NCI-H146 (cell line): ENCODE results near the gene CALHM4.

ENCODE experiments used
- DNase-seq: peaks from one replicate; lab custom pipeline; 2025; lab: John Stamatoyannopoulos, UW

The CALHM4 gene

GRCh38 chr6:116542426-116542825 lies 11.1 kb upstream of the CALHM4 start:
- DNase-seq, result no peak

DNA sequence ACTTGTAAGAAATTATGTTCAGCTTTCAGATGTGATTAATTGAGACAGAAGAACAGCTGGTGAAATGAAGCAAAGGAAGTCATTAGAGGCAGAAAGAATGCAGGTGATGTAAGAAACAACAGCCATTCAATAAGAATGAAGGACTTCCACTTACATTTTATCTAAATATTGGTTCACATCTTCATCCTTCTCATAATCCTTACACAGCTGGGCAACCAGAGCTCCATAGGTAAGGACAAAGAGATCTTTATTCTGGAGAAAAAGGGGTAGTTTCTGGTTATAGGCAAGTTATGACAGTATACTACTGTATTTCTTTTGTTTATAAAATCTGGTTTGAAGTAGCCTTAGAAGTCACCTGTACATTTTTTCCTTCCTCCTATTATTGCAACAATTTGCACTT lies 10.4 kb upstream of the CALHM4 start:
- DNase-seq, result no peak

GRCh38 chr6:116545651-116546050 lies 7.9 kb upstream of the CALHM4 start, which contains the start of gene TRAPPC3L:
Gene TRAPPC3L (minus strand): TSS chr6:116545684. CDS start chr6:116545514, 170 bp downstream.
- DNase-seq, result no peak

DNA sequence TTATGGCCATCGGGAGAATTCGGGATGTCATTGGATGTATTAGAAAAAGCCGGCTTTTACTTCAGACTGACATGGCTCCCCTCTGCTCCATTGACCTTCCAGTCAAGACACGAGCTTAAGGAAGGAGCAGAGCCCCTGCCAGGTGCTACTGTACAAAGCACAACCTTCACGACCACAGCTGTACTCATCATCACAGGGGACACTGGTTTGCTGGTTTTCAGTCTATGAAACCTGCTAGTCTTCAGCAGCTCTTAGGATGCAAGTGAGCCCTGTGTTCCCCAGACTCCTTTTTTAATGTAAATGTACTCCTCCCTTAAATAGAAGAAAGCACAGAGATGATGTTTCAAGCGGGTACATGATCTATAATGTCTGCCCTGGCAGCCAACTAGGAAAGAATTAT lies 6.2 kb upstream of the CALHM4 start:
- DNase-seq, result no peak

GRCh38 chr6:116550796-116551195 lies 2.8 kb upstream of the CALHM4 start:
- peak; percentile 65 for DNase-seq

DNA sequence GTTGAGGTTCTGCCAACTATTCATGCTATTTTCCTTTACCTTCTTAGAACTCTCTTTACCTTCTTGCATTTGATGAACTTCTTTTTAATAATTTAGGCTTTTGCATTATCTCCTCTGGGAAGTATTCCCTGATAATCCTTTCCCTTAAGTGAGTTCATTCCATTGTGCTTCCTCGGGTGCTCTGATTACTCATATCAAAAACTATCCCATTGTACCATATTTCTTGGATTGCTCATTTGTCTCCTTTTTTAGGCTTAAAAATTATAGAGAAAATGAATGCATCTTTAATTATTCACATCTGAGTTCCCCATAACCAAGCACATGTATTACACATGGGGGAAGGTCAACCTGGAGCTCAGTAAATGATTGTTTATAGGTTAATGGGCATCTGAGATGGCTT lies 2.5 kb downstream of the CALHM4 start:
- DNase-seq, result no peak

DNA sequence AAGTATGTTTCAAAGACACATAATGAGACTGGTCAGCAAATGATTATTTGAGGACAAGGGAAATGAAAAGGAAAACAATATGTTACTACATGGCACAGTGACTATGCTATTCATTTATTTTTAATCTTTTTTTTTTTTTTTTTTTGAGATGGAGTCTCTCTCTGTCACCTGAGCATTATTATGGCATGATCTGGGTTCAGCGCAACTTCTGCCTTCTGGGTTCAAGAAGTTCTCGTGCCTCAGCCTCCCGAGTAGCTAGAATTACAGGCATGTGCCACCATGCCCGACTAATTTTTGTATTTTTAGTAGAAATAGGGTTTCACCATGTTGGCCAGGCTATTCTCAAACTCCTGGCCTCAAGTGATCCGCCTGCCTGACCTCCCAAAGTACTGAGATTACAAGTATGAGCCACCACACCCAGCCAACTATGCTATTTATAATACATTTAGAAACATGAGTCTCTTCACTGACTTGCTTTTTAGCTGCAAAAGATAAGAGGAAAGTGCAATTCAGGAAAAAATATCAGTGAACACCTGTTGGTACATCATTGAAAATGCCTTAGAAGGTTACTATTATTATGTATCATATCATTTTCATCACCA lies 3.4 kb downstream of the CALHM4 start:
- no peak for DNase-seq

DNA sequence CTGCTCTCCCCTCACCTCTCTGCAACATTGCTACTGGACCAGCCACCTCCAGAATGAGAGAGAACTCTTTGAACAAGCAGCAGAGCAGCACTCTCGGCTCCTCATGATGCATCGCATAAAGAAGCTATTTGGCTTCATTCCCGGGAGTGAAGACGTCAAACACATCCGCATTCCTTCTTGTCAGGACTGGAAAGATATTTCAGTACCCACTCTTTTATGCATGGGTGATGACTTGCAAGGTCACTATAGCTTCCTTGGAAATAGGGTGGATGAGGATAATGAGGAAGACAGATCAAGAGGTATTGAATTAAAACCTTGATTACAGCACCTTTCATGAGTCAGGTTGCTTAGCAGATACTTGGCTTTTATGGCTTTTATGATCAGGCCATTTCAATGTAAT lies 4.3 kb downstream of the CALHM4 start:
- DNase-seq, result no peak

DNA sequence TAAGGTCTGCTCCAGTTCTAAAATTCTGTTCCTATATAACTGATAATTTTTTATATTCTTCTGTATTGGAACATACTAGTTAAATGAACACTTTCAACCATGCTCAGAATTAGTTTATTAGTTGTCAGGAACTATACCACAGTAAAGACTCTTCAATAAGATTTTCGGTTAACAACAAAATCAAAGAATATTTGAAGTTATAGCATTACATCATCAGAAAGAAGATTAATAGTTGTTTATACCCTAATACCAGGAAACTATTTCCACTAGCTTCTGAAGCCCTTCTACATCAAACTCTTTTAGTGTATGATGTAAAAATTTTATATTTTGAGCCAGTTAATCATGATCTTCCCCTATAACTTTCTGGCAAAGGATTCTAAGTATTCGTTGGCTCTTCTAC lies 6.6 kb downstream of the CALHM4 start:
- DNase-seq, result no peak

GRCh38 chr6:116561377-116562018 lies 7.9 kb downstream of the CALHM4 start:
- peak; percentile 50 for DNase-seq

- DNase-seq, result no peak
These were observed 8.5 kb downstream of the CALHM4 start for GRCh38 chr6:116562019-116562403.

DNA sequence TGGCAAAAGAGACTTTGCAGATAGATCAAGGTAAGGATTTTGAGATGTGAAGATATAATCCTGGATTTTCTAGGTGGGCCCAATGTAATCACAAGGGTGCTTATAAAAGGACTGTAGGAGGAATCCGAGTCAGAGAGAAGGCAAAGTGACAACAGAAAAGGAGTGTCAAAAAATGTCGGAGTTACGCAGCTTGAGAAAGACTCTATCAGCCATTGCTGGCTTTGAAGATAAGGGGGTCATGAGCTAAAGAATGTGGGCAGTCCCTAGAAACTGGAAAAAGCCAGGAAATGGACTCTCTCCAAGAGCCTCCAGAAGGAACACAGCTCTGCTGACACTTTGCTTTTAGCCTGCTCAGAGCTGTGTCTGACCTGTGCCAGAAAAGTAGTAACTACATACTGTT lies 9.1 kb downstream of the CALHM4 start:
- no peak for DNase-seq

DNA sequence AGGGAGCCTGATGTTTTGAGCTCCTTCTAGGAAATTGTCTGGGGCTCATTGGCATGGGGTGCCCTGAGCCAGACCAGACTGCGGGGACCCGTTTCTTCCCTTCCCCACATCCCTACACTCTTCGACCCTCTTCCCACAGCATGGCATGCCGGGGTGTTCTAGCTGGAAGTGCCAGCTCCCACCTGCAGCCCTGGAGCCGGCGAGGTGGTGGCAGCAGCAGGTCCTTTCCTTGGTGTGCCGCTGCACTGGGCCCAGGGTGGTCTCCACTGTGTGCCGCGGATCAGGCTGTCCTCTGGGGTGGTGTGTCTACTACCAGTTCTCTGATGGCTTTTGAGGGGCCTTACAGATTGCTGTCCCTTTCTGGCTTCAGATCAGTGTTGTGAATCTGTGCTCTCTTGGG lies 10.3 kb downstream of the CALHM4 start:
- no peak for DNase-seq

GRCh38 chr6:116564311-116564710 lies 10.8 kb downstream of the CALHM4 start:
- DNase-seq, result no peak

DNA sequence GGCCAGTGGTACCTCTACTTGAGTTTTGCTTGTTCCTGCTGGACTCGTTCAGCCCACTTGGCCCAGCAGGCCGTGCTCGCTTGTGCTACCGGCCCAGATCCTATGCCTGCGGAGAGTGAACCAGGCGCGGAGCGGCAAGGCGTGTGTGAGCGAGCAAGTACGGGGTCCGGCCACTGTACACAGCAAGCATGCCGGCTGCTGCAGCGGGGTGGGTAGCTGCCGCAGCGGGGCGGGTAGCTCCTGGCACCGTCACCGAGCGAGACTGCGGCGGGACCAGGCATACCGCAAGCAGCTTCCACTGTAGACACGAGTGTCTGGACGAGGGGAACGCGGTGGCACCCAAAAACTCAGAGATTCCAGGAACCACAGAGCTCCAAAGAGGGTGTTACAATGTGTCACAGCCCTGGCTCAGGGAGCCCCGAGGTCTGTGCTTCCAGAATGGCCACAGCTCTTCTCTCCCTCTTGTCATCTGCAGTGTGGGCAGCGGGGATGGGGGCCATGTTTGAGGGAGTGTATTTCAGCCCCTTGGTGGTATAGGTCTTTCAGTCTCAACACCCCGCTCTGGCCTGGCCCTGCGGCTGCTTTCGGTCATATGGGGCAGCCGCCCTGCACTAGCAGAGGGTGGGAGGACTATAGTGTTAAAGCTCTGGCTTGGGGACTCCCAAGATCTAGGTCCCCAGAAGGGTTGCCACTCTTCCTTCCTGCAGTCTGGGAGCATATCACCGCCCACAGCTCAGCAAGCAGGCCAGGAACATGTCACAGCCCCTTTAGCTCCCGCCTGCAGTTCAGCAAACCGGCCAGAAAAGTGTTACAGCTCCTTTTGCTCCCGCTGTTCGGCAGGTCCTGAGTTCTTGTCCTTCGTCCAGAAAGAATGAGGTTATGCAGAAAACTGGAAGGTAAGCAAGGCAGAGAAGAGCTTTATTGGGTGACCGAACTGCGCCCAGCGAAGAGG lies 11.6 kb downstream of the CALHM4 start:
- no peak for DNase-seq

DNA sequence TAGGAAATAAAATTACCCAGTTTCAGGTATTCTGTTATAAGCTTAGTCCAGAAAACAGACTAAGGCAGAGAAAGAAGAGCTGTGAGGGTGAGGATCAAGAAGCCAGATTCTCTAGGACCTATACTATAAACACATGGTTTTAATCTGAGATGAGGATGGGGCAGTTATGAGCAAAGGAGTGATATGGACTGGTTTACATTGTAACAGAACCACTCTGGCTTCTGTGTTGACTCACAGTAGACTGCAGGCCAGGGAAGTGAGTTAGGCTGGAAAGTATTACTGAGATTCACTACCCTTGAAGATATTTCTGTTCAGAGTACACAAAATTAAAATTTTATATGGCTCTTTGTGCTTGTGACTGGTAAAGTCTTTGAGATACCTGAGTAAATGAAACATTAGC lies 14.6 kb downstream of the CALHM4 start:
- no peak for DNase-seq

GRCh38 chr6:116568821-116569755 lies 15.5 kb downstream of the CALHM4 start:
- DNase-seq, result no peak

GRCh38 chr6:116570856-116571682 lies 17.5 kb downstream of the CALHM4 start, which contains the start of gene RWDD1:
Gene RWDD1 (plus strand): TSS chr6:116571504. CDS start chr6:116571583, 79 bp downstream.
- peak; percentile 99 for DNase-seq

GRCh38 chr6:116571683-116572000 lies 18.1 kb downstream of the CALHM4 start:
- DNase-seq, result no peak

GRCh38 chr6:116572162-116572561 lies 18.6 kb downstream of the CALHM4 start:
- peak; percentile 25 for DNase-seq

- no peak for DNase-seq
These were observed 21.7 kb downstream of the CALHM4 start for GRCh38 chr6:116575227-116575626.
